Tongue (tissue), 2 donors: ENCODE data around the gene CYS1. TPM values are rescaled to one million over a fixed set of nuclear protein-coding genes. Genes with fewer than 3 reads are reported as not detected.
A peak's percentile ranks its signal among the peaks of the same experiment; 100 is the strongest.
"Not testable (repeated sequence)": the region's sequence is repeated elsewhere in the genome, so short reads cannot be mapped to it uniquely, and the experiment has no call there.

ENCODE experiments used
- DNase-seq: peaks from one replicate; pipeline ENCODE4 v3.0.0-alpha.2; 2015
- total RNA-seq: library from RNA; depleted of rRNA; stranded (reverse); fragments of >200 nt; gene quantifications from one replicate; pipeline ENCODE4 v1.2.3, GENCODE V29; 2014

The CYS1 gene, protein sequence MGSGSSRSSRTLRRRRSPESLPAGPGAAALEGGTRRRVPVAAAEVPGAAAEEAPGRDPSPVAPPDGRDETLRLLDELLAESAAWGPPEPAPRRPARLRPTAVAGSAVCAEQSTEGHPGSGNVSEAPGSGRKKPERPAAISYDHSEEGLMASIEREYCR
- total RNA-seq: 5.4 TPM

- DNase-seq: no peak
Observed at GRCh38 chr2:10079870-10080535, at the start of gene CYS1. Gene CYS1, minus strand, starts transcription at chr2:10080411. Its CDS starts 188 bp downstream, at chr2:10080223.

GRCh38 chr2:10129490-10129889, 49.3 kb upstream of the CYS1 start:
- no peak for DNase-seq

DNA sequence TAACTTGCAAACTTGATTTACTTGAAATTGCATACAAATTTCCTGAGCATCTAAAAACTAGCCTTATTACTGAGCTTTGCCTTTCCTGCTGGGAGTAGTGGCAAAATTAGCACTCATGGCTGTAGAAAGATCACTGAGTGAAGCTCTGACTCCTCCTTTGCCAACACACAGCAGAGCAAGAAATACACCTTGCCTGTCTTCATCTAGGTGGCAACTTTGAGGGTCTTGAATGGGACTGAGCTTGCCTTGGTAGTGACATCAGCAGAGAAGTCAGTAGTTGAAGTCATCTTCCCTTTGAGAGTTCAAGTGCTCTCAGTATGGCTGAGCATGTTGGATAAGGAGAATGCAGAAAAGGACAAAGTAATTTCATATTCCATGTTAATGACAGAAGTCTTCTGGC, 48.2 kb upstream of the CYS1 start:
- no peak for DNase-seq

DNA sequence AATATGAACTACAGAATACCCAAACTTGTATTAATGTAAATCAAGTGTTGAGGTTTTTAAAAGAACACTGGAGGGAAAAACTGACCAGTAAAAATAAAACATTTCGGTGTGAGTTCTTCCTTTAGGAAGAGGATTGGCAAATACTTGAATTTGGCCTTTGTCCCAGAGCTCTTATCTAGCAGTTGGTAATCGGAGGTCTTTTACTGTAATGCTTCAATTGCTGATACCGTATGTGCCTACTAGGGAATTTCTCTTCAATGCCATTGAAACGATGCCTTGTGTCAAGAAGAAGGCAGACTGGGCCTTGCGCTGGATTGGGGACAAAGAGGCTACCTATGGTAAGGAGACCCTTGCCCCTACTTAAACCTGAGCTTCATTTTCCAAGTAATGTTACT, 46.4 kb upstream of the CYS1 start:
- DNase-seq: no peak

DNA sequence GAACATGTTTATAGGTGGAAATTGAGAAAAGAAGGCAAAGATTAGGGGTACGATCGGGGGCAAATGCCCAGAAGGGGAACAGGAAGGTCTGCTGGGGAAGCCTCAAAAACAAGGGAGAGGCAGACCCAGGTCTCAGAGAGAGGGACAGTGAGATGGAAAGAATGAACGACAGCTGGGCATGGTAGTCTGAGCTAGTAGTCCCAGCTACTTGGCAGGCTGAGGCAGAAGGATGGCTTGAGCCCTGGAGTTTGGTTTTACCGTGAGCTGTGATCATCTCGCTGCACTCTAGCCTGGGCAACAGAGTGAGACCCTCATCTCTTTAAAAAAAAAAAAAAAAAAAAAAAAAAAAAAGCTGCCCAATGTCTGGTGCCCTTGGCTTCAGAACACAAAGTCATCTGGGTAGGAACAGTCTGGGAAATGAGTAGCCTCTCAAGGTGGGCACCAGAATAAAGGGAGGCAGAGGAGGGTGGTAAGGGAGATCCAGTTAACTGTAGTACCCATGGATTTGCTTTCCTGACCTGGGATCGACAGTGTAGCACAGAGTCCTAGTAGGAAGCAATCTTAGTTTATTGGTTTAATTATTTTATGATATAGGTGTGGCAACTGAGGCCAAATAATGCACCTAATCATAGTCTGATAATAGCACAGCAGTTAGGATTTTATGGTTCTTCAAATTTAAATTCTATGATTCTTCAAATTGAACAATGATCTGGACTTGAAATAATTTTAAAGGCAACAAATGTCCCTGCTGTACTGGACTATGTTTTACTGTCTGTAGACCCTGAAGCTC, 45.8 kb upstream of the CYS1 start:
- no peak for DNase-seq

DNA sequence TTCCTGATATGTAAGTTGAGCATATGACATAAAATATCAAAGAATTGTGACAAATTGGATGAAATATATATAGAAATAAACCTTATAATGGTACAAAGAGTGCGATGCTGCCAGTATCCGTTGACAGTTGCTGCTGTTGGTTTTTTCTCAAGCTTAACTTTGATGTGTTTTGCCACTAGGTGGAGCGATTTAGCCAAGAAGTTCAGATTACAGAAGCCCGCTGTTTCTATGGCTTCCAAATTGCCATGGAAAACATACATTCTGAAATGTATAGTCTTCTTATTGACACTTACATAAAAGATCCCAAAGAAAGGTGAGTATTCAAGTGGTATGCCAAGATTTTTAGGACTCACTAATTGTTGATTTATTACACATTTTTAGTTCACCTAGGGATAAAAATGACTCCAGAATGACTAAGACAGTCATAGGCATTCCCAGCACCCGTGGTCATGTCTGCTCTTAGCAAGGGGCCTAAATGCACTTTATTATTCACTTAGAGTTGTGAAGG, 44.4 kb upstream of the CYS1 start:
- DNase-seq: peak; percentile 92

GRCh38 chr2:10123281-10123680, 43.1 kb upstream of the CYS1 start:
- DNase-seq: no peak

DNA sequence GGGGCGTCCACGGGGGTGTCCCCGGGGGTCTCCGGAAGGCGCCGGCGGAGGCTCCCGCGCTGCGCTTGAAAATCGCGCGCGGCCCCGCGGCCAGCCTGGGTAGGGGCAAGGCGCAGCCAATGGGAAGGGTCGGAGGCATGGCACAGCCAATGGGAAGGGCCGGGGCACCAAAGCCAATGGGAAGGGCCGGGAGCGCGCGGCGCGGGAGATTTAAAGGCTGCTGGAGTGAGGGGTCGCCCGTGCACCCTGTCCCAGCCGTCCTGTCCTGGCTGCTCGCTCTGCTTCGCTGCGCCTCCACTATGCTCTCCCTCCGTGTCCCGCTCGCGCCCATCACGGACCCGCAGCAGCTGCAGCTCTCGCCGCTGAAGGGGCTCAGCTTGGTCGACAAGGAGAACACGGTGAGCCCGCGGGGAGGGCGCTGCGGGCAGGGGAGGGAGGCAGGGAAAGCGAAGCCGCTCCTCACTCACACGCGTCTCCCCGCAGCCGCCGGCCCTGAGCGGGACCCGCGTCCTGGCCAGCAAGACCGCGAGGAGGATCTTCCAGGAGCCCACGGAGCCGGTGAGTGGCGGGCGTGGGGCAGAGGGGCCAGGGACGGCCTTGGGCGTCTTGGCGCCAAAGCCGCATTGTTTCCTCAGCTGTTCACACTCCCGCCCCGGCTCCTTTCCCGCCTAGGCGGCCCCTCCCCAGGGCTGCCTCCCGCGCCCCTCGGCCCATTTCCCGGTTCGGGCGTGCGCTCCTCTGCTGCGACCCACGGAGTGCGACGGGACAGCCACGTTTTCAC, 42.5 kb upstream of the CYS1 start, which contains the start of gene RRM2:
TSS of gene RRM2 (plus strand) at position 240 of the 781 bp plus-strand sequence. CDS start at position 300, 60 bp downstream.
- peak; percentile 98 for DNase-seq

DNA sequence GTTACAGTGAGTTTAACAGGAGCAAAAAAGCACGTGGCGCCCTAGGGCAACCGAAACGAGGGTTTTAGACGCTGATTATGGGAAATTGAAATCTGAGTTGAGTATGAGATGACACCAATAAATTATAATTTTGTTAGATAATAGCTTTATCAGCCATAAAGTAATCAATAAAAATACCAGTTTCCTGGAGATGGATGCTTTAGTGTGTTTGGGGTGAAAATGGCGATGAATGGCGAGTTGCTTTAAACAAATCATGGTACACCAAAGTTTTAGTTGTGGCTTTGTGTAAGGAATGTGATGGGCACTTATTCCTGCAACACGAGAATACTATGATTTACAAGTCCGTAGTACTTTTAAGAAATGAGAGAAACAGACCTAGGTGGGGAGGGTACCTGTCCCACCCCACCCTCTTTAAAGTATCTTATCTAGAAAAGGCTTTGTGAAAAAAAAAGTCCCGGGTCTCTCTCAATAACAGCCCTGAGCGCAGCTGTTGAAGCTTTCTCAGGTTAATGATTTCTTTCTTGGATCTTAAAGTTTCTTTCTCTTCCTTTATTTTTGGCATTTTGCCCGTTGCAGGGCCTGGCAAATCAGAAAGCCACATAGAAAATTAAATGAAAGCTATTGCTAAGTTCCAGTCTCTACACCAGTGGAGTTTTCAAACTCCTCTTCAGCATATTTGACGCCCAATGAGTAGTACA, 40.8 kb upstream of the CYS1 start:
- DNase-seq: peak; percentile 59

- DNase-seq: peak; percentile 95
Observed at GRCh38 chr2:10120158-10120876, 40.1 kb upstream of the CYS1 start.

DNA sequence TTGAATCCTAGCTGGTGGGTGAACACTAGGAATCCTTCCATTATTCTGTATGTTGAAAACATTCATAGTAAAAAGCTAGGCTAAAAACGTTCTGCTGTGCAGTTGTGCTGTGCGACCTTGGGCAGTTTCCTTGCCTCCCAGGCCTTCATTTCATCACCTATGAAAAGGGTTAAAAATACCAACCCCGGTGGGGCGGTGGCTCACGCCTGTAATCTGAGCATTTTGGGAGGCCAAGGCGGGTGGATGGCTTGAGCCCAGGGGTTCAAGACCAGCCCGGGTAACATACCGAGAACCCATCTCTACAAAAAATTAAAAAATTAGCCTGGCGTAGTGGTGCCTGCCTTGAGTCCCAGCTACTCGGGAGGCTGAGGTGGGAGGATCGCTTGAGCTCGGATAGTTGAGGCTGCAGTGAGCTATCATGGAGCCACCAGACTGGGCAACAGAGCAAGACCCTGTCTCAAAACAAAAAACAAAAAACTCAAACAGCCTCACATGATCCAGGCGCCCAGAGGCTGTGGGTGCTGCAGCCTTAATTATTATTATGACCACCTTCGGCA, 39.5 kb upstream of the CYS1 start:
- DNase-seq: no peak

DNA sequence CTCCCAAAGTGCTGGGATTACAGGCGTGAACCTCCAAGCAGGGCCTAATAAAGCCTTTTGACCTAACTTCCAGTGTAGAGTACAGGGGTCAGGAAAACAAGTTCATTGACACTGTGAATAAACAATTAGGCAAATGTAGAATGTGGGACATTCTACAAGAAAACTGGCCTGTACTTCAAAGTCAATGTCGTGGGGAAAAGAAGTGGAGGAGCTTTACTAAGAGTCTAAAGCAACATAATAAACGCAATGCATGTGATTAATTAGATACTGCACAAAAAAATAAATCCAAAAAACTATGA, 38.8 kb upstream of the CYS1 start:
- DNase-seq: no peak

- no peak for DNase-seq
Observed at GRCh38 chr2:10109311-10109710, 29.1 kb upstream of the CYS1 start.

- DNase-seq: not testable (repeated sequence)
Observed at GRCh38 chr2:10104906-10105305, 24.7 kb upstream of the CYS1 start.

DNA sequence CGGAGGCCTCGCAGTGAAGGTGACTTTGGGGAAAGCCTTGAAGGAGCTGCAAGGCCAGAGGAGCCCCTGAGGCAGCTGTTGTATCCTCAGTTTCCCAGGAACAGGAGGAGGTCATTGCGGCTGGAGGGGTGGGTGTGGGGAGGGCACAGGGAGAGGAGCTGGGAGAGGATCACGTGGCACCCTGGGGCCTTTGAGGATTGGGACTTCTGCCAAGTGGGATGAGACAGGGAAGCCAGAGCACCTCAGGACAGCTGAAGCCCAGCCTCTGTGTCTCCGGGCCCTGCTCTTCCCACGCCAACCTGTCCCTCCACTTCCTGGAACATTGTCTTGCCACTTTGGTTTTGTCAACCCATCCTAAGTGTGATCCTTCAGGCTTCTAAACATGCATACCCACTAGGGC, 23.0 kb upstream of the CYS1 start:
- DNase-seq: no peak

DNA sequence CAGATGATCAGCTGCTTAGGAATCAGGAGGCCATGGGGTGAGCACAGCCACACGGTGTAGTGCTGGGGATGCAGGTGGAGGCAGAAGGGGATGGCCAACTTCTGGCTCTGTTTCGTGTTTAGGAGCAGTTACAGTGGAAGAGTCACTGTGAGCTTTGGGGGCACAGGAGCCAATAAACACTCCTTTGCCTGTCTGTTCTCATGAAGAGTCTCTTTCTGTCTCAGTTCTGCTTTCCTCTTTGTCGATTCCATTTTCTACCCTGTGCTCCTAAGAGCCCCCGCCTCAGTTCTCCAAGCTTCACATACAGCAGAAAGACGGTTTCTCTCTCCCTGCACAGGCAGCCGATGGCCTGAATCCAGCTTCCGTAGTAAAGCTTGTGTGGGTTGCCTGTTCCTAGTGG, 21.3 kb upstream of the CYS1 start:
- DNase-seq: no peak

DNA sequence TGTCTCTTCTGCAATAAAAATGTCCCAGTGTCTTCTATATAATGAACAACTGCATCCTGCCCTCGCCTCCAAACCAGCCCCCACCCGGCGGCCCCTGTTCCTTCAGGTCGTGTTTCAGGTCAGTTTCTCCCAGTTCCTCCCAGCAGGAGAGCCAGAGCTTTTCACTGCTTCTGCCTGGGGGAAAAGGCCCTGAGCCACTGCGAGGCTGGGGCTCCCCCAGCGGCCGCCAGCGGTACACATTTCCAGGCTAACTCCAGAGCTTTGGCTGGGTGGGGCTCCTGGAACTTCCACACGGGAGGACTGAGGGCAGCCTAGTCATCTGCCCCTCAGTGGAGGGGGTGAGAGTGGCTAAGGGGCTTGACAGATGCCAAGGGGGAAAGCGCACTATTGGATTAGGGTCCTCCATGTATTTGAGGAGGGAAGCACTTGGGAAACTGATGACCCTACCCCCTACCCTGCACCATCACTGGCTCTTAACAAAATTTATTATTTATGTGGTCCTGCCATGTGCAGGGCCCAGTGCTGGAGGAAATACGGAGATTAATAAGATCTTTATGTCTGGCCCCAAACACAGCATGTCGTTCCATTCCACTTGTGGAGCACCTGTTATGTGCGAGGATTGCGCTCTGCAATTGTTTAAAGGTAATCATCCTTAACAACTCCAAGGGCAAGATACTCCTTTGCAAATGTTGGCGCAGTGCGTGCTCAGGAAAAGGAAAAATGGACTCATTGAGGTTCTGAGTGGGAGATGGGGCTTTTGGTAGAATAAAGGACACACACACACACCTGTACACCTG, 17.3 kb upstream of the CYS1 start:
- DNase-seq: peak; percentile 74

DNA sequence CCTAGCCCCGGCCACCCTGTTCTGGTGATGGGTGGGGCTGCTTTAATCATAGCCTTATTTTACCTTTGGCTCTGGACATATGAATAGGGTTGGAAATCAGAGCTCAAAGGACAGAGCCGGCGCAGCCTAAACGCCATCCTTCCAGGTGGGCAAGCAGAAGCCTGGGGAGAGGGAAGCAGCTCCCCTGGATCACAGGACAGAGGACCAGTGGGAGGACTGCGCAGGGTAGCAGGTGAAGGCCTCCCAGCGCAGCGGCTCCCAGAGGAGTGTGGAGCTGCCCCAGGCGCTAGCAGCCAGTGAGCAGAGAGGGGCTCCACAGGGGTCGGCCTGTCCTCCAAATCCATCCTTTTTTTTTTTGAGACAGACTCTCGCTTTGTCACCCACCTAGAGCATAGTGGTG, 16.4 kb upstream of the CYS1 start:
- no peak for DNase-seq

DNA sequence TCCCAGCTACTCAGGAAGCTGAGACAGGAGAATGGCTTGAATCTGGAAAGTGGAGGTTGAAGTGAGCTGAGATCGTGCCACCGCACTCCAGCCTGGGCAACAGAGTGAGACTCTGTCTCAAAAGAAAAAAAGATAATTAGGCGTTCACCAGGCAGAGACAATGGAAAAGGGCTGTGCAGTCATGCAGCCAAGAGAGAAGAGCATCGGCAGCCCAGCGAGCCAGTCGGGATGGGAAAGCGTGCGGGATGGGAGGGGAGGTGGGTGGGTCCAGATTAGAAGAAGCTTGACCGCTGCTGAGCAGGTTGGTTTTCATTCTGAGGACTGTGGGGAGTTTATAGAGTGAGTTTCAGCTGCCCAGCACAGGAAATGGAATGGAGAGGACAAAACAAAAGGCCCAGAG, 15.0 kb upstream of the CYS1 start:
- DNase-seq: no peak

- DNase-seq: no peak
Observed at GRCh38 chr2:10094271-10094814, 14.1 kb upstream of the CYS1 start.
